Fibroblast of villous mesenchyme (primary cell): Measurements from ENCODE around the gene C8B. TPM values are rescaled to one million over a fixed set of nuclear protein-coding genes. Genes with fewer than 3 reads are reported as not detected.

Experiments
- DNase-seq: peaks from one replicate; pipeline ENCODE4 v3.0.0-alpha.2; 2010; ENCODE audit warnings: low read depth
- H3K4me3 ChIP-seq: 2 replicates; pipeline ENCODE4 v1.5.1; 2011; ENCODE audit warnings: low read depth, mild to moderate bottlenecking, low read length
- total RNA-seq: library from RNA; depleted of rRNA; stranded (reverse); fragments of >200 nt; gene quantifications from 2 replicates; pipeline ENCODE4 v1.2.3, GENCODE V29; 2012
- TF ChIP-seq, protein P1 (sequence below): IDR thresholded peaks from 2 replicates; pipeline ENCODE4 v1.5.1; 2012; ENCODE audit warnings: low read depth, mild to moderate bottlenecking, low read length; ENCODE audit not compliant: insufficient read depth

The C8B gene
- total RNA-seq, 1 donor: not detected

DNA sequence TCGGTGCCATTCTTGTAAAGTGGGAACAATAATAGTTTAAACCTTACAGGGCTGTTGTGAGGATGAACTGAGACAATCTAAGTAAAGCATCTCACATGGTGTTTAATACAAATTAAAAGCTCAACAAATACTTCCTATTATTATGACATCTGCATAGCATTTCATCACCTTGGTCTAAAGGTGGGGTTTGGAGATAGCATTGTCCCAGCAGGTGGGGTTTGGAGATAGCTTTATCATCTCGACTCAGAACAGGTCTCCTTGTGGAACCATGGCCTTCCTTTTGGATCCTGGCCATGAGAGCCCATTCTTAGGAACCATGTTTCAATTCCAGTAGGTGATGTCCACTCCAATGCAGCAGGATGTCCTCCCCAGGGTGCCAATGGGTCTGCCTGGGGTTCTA lies 20.6 kb upstream of the C8B start:
- no peak overlapping the region for H3K4me3 ChIP-seq
- no peak for DNase-seq
- TF ChIP-seq, protein P1, sequence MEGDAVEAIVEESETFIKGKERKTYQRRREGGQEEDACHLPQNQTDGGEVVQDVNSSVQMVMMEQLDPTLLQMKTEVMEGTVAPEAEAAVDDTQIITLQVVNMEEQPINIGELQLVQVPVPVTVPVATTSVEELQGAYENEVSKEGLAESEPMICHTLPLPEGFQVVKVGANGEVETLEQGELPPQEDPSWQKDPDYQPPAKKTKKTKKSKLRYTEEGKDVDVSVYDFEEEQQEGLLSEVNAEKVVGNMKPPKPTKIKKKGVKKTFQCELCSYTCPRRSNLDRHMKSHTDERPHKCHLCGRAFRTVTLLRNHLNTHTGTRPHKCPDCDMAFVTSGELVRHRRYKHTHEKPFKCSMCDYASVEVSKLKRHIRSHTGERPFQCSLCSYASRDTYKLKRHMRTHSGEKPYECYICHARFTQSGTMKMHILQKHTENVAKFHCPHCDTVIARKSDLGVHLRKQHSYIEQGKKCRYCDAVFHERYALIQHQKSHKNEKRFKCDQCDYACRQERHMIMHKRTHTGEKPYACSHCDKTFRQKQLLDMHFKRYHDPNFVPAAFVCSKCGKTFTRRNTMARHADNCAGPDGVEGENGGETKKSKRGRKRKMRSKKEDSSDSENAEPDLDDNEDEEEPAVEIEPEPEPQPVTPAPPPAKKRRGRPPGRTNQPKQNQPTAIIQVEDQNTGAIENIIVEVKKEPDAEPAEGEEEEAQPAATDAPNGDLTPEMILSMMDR: no peak

GRCh38 chr1:56985857-56986256 lies 20.0 kb upstream of the C8B start:
- H3K4me3 ChIP-seq: no peak overlapping the region
- DNase-seq: no peak
- TF ChIP-seq, protein P1: no peak

GRCh38 chr1:56983484-56983883 lies 17.7 kb upstream of the C8B start:
- DNase-seq: no peak
- H3K4me3 ChIP-seq: no peak overlapping the region
- TF ChIP-seq, protein P1: no peak

GRCh38 chr1:56979986-56980755 lies 14.4 kb upstream of the C8B start:
- TF ChIP-seq, protein P1: no peak
- DNase-seq: no peak
- no peak overlapping the region for H3K4me3 ChIP-seq

GRCh38 chr1:56978819-56979218 lies 13.0 kb upstream of the C8B start:
- DNase-seq: no peak
- no peak overlapping the region for H3K4me3 ChIP-seq
- TF ChIP-seq, protein P1: no peak

DNA sequence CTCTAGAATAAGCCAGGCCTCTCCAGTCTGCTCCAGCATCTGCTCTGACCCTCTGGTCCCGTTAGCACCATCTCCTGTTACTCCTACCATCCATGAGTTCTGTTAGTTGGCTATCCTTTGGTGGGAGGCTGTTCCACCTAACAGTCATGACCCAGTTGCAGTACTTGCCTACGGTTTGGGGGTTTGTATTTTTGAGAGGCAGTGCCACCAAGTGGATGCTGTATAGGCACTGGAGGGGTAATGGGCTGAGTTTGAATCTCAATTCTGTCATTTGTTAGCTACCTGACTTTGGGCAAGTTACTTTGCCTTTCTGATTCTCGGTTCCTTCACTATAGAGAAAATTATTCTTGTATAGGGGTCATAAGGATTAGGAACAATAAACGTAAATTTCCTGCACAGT lies 12.1 kb upstream of the C8B start:
- H3K4me3 ChIP-seq: no peak overlapping the region
- TF ChIP-seq, protein P1: no peak
- DNase-seq: no peak

GRCh38 chr1:56975446-56975845 lies 9.6 kb upstream of the C8B start:
- H3K4me3 ChIP-seq: no peak overlapping the region
- DNase-seq: no peak
- TF ChIP-seq, protein P1: no peak
